Activated CD4-positive, alpha-beta T cell treated with anti-CD3 and anti-CD28 coated beads, Interleukin-2, amount 10 ng/mL, durations not matched to agents 24 days and 14 days (primary cell): ENCODE results near the gene TMEM87B. TPM values are rescaled to one million over a fixed set of nuclear protein-coding genes. Genes with fewer than 3 reads are reported as not detected.

ENCODE experiments used
- DNase-seq: peaks from one replicate; pipeline ENCODE4 v3.0.0; 2022
- H3K27ac Mint-ChIP-seq: one replicate; pipeline ENCODE4 v1.8.0; 2022; ENCODE audit warnings: mild to moderate bottlenecking, mixed read lengths
- H3K27me3 Mint-ChIP-seq: one replicate; pipeline ENCODE4 v1.8.0; 2022; ENCODE audit warnings: mixed read lengths
- H3K36me3 Mint-ChIP-seq: one replicate; pipeline ENCODE4 v1.8.0; 2022; ENCODE audit warnings: low read depth, mild to moderate bottlenecking, mixed read lengths
- H3K4me1 Mint-ChIP-seq: one replicate; pipeline ENCODE4 v1.8.0; 2021; ENCODE audit warnings: mixed read lengths
- H3K4me3 Mint-ChIP-seq: one replicate; pipeline ENCODE4 v1.8.0; 2022; ENCODE audit warnings: mild to moderate bottlenecking, moderate library complexity, mixed read lengths
- H3K9me3 Mint-ChIP-seq: one replicate; pipeline ENCODE4 v1.8.0; 2021; ENCODE audit warnings: mixed read lengths
- intact Hi-C: fragments of 100-400 bp; cut with micrococcal nuclease; formaldehyde crosslinking; loops from one replicate; pipeline ENCODE4 v1.15.1; 2023
- total RNA-seq: library from RNA; stranded (reverse); gene quantifications from 2 replicates; pipeline ENCODE4 v1.2.3, GENCODE V29; 2022

Gene TMEM87B
- total RNA-seq, 1 donor from 2014 or later, result 13.9 TPM

- no peaks in the 10 kb centered on the region for H3K36me3 Mint-ChIP-seq
- no peak for DNase-seq
- intact Hi-C loops, result no loop called here
These were observed 9.5 kb upstream of the TMEM87B start for GRCh38 chr2:112045446-112046014.

GRCh38 chr2:112046231-112046630 is 8.8 kb upstream of the TMEM87B start:
- H3K27ac Mint-ChIP-seq, result no peak overlapping the region
- peaks cover 20% of the 10 kb centered on the region for H3K27me3 Mint-ChIP-seq
- no peak overlapping the region for H3K4me3 Mint-ChIP-seq
- no peaks in the 10 kb centered on the region for H3K36me3 Mint-ChIP-seq
- intact Hi-C loops, result no loop called here
- H3K4me1 Mint-ChIP-seq, result no peaks in the 10 kb centered on the region
- H3K9me3 Mint-ChIP-seq, result no peaks in the 10 kb centered on the region
- no peak for DNase-seq

More at GRCh38 chr2:112045446-112046014, 9.5 kb upstream of the TMEM87B start:
- no peak overlapping the region for H3K27ac Mint-ChIP-seq
- no peaks in the 10 kb centered on the region for H3K4me1 Mint-ChIP-seq
- no peak overlapping the region for H3K4me3 Mint-ChIP-seq
- H3K9me3 Mint-ChIP-seq, result no peaks in the 10 kb centered on the region
- peaks cover 20% of the 10 kb centered on the region for H3K27me3 Mint-ChIP-seq

- Mint-ChIP-seq H3K27me3 (peaks cover 20% of the 10 kb centered on the region), H3K4me1 (no peaks in the 10 kb centered on the region)
- intact Hi-C loops, result loop anchor here (1.0 kb wide), 1 partner anchor 160 kb away; no protein-coding TSS in a partner anchor
These were observed 7.4 kb upstream of the TMEM87B start for GRCh38 chr2:112047537-112048235.

GRCh38 chr2:112048236-112048592 is 6.9 kb upstream of the TMEM87B start:
- H3K27ac Mint-ChIP-seq, result no peak overlapping the region
- no peaks in the 10 kb centered on the region for H3K36me3 Mint-ChIP-seq
- H3K9me3 Mint-ChIP-seq, result no peaks in the 10 kb centered on the region
- H3K27me3 Mint-ChIP-seq, result peaks cover 20% of the 10 kb centered on the region
- H3K4me3 Mint-ChIP-seq, result no peak overlapping the region
- no peak for DNase-seq
- intact Hi-C loops, result loop anchor here (1.0 kb wide), 1 partner anchor 161 kb away; no protein-coding TSS in a partner anchor
- peaks cover under 1% of the 10 kb centered on the region for H3K4me1 Mint-ChIP-seq

More at GRCh38 chr2:112047537-112048235, 7.4 kb upstream of the TMEM87B start:
- H3K36me3 Mint-ChIP-seq, result no peaks in the 10 kb centered on the region
- no peak overlapping the region for H3K27ac Mint-ChIP-seq
- no peaks in the 10 kb centered on the region for H3K9me3 Mint-ChIP-seq
- no peak for DNase-seq
- H3K4me3 Mint-ChIP-seq, result no peak overlapping the region

- Mint-ChIP-seq H3K9me3 (no peaks in the 10 kb centered on the region), H3K36me3 (no peaks in the 10 kb centered on the region), H3K4me3 (no peak overlapping the region), H3K27me3 (peaks cover 18% of the 10 kb centered on the region), H3K27ac (no peak overlapping the region), H3K4me1 (peaks cover 6% of the 10 kb centered on the region)
- intact Hi-C loops, result loop anchor here (1.0 kb wide), 1 partner anchor 162 kb away; no protein-coding TSS in a partner anchor
- DNase-seq, result peak; percentile 78
These were observed 6.2 kb upstream of the TMEM87B start for GRCh38 chr2:112048887-112049286.

DNA sequence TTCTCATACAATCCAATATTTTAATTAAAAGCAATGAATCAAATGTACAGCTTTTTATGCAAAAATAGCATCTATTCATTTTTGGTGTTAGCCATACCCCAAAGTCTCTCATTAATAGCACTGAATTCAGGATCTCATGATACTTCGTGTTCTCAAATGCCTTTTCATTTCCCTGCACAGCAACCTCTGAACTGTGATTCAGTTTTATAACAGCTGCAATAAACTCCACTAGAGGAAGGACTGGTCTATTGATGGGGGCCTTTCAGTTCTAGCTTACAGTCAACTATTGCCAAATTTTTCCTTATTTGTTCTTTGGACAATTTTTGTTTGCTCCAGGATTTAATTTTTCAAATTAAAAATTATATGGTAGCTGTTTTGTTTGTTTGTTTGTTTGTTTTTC is 4.8 kb upstream of the TMEM87B start:
- peaks cover 8% of the 10 kb centered on the region for H3K4me1 Mint-ChIP-seq
- no peaks in the 10 kb centered on the region for H3K36me3 Mint-ChIP-seq
- H3K27ac Mint-ChIP-seq, result no peak overlapping the region
- peaks cover 15% of the 10 kb centered on the region for H3K27me3 Mint-ChIP-seq
- intact Hi-C loops, result no loop called here
- H3K4me3 Mint-ChIP-seq, result no peak overlapping the region
- no peak for DNase-seq
- H3K9me3 Mint-ChIP-seq, result no peaks in the 10 kb centered on the region

- Mint-ChIP-seq H3K27me3 (peaks cover 1% of the 10 kb centered on the region), H3K9me3 (no peaks in the 10 kb centered on the region), H3K36me3 (peaks cover 12% of the 10 kb centered on the region), H3K4me1 (peaks cover 34% of the 10 kb centered on the region), H3K27ac (peak overlapping the region; percentile 99), H3K4me3 (peak overlapping the region; percentile 99)
- peak; percentile 99 for DNase-seq
- intact Hi-C loops, result loop anchor here (2.0 kb wide), 4 partner anchors 135 to 427 kb away; partner anchors contain the start of genes ANAPC1 and ZC3H8
These were observed 887 bp upstream of the TMEM87B start for GRCh38 chr2:112053917-112054846.

- H3K27ac Mint-ChIP-seq, result peak overlapping the region; percentile 97
- peak overlapping the region; percentile 99 for H3K4me3 Mint-ChIP-seq
- H3K4me1 Mint-ChIP-seq, result peaks cover 36% of the 10 kb centered on the region
- intact Hi-C loops, result loop anchor here (1.0 to 5.0 kb wide), 7 partner anchors 10 to 425 kb away; partner anchors contain the start of genes ANAPC1, ZC3H6 and ZC3H8
- peak; percentile 82 for DNase-seq
- no peaks in the 10 kb centered on the region for H3K9me3 Mint-ChIP-seq
- H3K36me3 Mint-ChIP-seq, result peaks cover 18% of the 10 kb centered on the region
- H3K27me3 Mint-ChIP-seq, result peaks cover 1% of the 10 kb centered on the region
These were observed 909 bp downstream of the TMEM87B start for GRCh38 chr2:112055730-112056625.

DNA sequence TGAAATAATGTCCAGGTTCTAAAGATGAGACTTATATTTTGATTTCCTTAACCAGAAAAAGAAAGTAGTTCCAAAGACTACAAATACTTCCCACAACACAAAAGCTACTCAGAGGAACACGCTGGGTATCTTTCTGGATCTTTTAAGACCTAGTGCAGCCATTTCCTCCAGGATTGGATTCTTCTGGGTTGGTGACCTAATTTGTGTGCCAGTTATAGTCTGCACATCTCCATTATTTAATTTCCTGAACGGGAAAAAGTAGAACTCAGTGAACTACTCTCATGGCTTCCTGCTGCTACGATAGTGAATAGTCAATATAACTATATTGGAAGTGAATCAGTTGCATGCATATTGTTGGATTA is 1.5 kb downstream of the TMEM87B start:
- intact Hi-C loops, result loop anchor here (1.0 to 5.0 kb wide), 3 partner anchors 10 to 219 kb away; partner anchors contain the start of gene ZC3H6
- Mint-ChIP-seq H3K36me3 (peaks cover 24% of the 10 kb centered on the region), H3K4me3 (peak overlapping the region; percentile 99), H3K27me3 (peaks cover 1% of the 10 kb centered on the region), H3K4me1 (peaks cover 40% of the 10 kb centered on the region), H3K9me3 (no peaks in the 10 kb centered on the region), H3K27ac (peak overlapping the region; percentile 97)
- no peak for DNase-seq

GRCh38 chr2:112059671-112060070 is 4.6 kb downstream of the TMEM87B start:
- peaks cover 7% of the 10 kb centered on the region for H3K9me3 Mint-ChIP-seq
- H3K27ac Mint-ChIP-seq, result no peak overlapping the region
- DNase-seq, result no peak
- intact Hi-C loops, result loop anchor here (5.0 kb wide), 1 partner anchor 33 kb away; no protein-coding TSS in a partner anchor
- peaks cover 49% of the 10 kb centered on the region for H3K36me3 Mint-ChIP-seq
- peaks cover 55% of the 10 kb centered on the region for H3K4me1 Mint-ChIP-seq
- H3K27me3 Mint-ChIP-seq, result no peaks in the 10 kb centered on the region
- no peak overlapping the region for H3K4me3 Mint-ChIP-seq

- no peak for DNase-seq
- Mint-ChIP-seq H3K4me1 (peaks cover 59% of the 10 kb centered on the region), H3K9me3 (peaks cover 7% of the 10 kb centered on the region), H3K4me3 (no peak overlapping the region), H3K27ac (peak overlapping the region; percentile 45), H3K27me3 (no peaks in the 10 kb centered on the region), H3K36me3 (peaks cover 61% of the 10 kb centered on the region)
- intact Hi-C loops, result no loop called here
These were observed 6.2 kb downstream of the TMEM87B start for GRCh38 chr2:112061299-112061698.

- Mint-ChIP-seq H3K9me3 (peaks cover 7% of the 10 kb centered on the region), H3K4me3 (no peak overlapping the region), H3K36me3 (peaks cover 63% of the 10 kb centered on the region), H3K27me3 (no peaks in the 10 kb centered on the region), H3K27ac (peak overlapping the region; percentile 45), H3K4me1 (peaks cover 56% of the 10 kb centered on the region)
- intact Hi-C loops, result no loop called here
- DNase-seq, result no peak
These were observed 6.8 kb downstream of the TMEM87B start for GRCh38 chr2:112061840-112062239.

DNA sequence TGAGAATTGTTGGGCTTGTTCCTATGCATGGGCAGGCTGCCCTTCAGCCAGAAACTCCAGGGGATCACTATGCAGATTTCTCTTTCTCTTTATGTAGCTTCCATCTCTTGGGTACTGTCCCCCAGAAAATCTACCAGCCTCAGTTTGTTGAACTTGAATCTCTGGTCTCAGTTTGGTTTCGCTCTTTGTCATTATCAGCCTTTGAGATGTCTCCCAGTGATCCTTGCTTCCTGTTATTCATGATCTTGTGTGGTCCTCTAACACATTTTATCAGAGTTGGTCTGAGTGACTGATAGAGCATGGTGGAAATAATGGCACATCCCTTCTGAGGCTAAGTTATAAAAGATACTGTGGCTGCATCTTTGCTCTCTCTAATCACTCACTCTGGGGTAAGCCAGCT is 7.8 kb downstream of the TMEM87B start:
- H3K27me3 Mint-ChIP-seq, result no peaks in the 10 kb centered on the region
- intact Hi-C loops, result no loop called here
- peaks cover 10% of the 10 kb centered on the region for H3K9me3 Mint-ChIP-seq
- peaks cover 70% of the 10 kb centered on the region for H3K36me3 Mint-ChIP-seq
- DNase-seq, result no peak
- peak overlapping the region; percentile 79 for H3K27ac Mint-ChIP-seq
- peak overlapping the region; percentile 7 for H3K4me3 Mint-ChIP-seq
- peaks cover 50% of the 10 kb centered on the region for H3K4me1 Mint-ChIP-seq
